ENCODE measurements around the gene ERH.

DNA sequence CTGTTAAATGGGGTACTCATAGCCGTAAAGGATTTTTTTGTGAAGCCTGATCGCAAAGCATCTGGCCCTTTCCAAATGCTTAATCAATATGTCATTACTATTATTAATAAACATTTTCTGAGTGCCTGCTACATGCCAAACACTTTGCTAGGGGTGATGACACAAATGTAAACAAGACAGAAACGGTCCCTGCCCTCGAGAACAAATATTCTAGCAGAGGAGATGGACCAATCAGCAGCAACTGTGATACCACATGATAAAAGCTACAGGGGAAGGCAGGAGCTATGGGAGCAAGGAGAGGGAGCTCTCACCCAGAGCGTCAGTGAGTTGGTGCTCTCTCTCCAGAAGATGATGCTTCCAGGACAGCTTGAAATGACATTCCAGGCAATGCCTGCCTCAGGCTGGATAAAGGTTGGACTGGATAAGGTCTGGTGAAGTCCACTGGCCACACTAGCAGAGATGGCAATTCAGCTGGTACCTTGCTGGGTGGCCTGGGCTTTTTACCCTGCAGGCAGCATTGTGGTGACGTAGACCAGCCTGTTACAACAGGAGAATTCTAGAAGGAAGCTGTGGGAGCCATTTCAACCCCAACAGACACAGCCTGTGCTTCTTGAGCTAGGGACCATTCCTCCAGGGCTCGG lies 41.1 kb downstream of the ERH start:
- no peak for TF ChIP-seq POLR2AphosphoS5 (IDR thresholded peaks at IDR 0.05)
- TF ChIP-seq, protein P1, sequence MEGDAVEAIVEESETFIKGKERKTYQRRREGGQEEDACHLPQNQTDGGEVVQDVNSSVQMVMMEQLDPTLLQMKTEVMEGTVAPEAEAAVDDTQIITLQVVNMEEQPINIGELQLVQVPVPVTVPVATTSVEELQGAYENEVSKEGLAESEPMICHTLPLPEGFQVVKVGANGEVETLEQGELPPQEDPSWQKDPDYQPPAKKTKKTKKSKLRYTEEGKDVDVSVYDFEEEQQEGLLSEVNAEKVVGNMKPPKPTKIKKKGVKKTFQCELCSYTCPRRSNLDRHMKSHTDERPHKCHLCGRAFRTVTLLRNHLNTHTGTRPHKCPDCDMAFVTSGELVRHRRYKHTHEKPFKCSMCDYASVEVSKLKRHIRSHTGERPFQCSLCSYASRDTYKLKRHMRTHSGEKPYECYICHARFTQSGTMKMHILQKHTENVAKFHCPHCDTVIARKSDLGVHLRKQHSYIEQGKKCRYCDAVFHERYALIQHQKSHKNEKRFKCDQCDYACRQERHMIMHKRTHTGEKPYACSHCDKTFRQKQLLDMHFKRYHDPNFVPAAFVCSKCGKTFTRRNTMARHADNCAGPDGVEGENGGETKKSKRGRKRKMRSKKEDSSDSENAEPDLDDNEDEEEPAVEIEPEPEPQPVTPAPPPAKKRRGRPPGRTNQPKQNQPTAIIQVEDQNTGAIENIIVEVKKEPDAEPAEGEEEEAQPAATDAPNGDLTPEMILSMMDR (IDR thresholded peaks at IDR 0.05) = no peak
